CD4-positive, alpha-beta T cell treated with Interleukin-6 for 4 hours (primary cell): ENCODE results near the gene CPXM1.

ENCODE experiments used
- DNase-seq: peaks from one replicate; pipeline ENCODE4 v3.0.0-alpha.2; 2020; ENCODE audit warnings: mixed read lengths

The CPXM1 gene

GRCh38 chr20:2762578-2763131, 37.8 kb downstream of the CPXM1 start:
- DNase-seq: no peak

- DNase-seq: no peak
These were observed 38.5 kb downstream of the CPXM1 start for GRCh38 chr20:2761885-2762284.

- no peak for DNase-seq
These were observed 39.5 kb downstream of the CPXM1 start for GRCh38 chr20:2760952-2761305.

GRCh38 chr20:2760297-2760951, 40.0 kb downstream of the CPXM1 start:
- no peak for DNase-seq

- DNase-seq: no peak
These were observed 40.7 kb downstream of the CPXM1 start for GRCh38 chr20:2759603-2760296.

GRCh38 chr20:2759143-2759542, 41.3 kb downstream of the CPXM1 start:
- DNase-seq: no peak

GRCh38 chr20:2757969-2758368, 42.5 kb downstream of the CPXM1 start:
- no peak for DNase-seq

- DNase-seq: no peak
These were observed 43.4 kb downstream of the CPXM1 start for GRCh38 chr20:2757001-2757400.

GRCh38 chr20:2756056-2756611, 44.3 kb downstream of the CPXM1 start:
- no peak for DNase-seq

- no peak for DNase-seq
These were observed 44.9 kb downstream of the CPXM1 start for GRCh38 chr20:2755451-2756055.

- no peak for DNase-seq
These were observed 46.0 kb downstream of the CPXM1 start for GRCh38 chr20:2754424-2754823.

- DNase-seq: no peak
These were observed 46.9 kb downstream of the CPXM1 start for GRCh38 chr20:2753461-2754040.

GRCh38 chr20:2752567-2753460, 47.6 kb downstream of the CPXM1 start:
- DNase-seq: peak; percentile 65

- peak; percentile 67 for DNase-seq
These were observed 48.4 kb downstream of the CPXM1 start for GRCh38 chr20:2751878-2752566.

- no peak for DNase-seq
These were observed 49.0 kb downstream of the CPXM1 start for GRCh38 chr20:2751347-2751877.

- no peak for DNase-seq
These were observed 49.8 kb downstream of the CPXM1 start for GRCh38 chr20:2750491-2751251.

- DNase-seq: no peak
These were observed 50.4 kb downstream of the CPXM1 start for GRCh38 chr20:2749951-2750490.

- DNase-seq: no peak
These were observed 51.0 kb downstream of the CPXM1 start for GRCh38 chr20:2749343-2749950.

- DNase-seq: no peak
These were observed 51.7 kb downstream of the CPXM1 start for GRCh38 chr20:2748551-2749342.
